Cardiac fibroblast (primary cell): ENCODE results near the gene DHRSX.

ENCODE experiments used
- DNase-seq, 2 donors: peaks; one replicate each; pipeline versions ENCODE4 v3.0.0 to v3.0.0-alpha.2; 2010; ENCODE audit warnings: low read depth in 2 of 2
- H3K4me3 ChIP-seq, 2 donors: replicated peaks in 1 of 2; 1 replicate in 1 of 2; 2 replicates in 1 of 2; pipeline ENCODE4 v1.5.1; 2011; ENCODE audit warnings: low read depth in 2 of 2, low read length in 2 of 2, mild to moderate bottlenecking in 2 of 2, moderate library complexity in 1 of 2
- TF ChIP-seq, protein P1 (sequence below): IDR thresholded peaks from one replicate; pipeline ENCODE4 v1.5.1; 2011; ENCODE audit warnings: low read depth, mild to moderate bottlenecking, low read length, inconsistent platforms

Gene DHRSX

GRCh38 chrX:2188840-2189239, 311.9 kb downstream of the DHRSX start:
- DNase-seq: no peak
- TF ChIP-seq, protein P1, sequence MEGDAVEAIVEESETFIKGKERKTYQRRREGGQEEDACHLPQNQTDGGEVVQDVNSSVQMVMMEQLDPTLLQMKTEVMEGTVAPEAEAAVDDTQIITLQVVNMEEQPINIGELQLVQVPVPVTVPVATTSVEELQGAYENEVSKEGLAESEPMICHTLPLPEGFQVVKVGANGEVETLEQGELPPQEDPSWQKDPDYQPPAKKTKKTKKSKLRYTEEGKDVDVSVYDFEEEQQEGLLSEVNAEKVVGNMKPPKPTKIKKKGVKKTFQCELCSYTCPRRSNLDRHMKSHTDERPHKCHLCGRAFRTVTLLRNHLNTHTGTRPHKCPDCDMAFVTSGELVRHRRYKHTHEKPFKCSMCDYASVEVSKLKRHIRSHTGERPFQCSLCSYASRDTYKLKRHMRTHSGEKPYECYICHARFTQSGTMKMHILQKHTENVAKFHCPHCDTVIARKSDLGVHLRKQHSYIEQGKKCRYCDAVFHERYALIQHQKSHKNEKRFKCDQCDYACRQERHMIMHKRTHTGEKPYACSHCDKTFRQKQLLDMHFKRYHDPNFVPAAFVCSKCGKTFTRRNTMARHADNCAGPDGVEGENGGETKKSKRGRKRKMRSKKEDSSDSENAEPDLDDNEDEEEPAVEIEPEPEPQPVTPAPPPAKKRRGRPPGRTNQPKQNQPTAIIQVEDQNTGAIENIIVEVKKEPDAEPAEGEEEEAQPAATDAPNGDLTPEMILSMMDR: no peak
- no peak overlapping the region for H3K4me3 ChIP-seq

- TF ChIP-seq, protein P1: no peak
- no peak overlapping the region for H3K4me3 ChIP-seq
- DNase-seq: peak; percentile 1 to 5
Measured at GRCh38 chrX:2188330-2188792, 312.4 kb downstream of the DHRSX start.

DNA sequence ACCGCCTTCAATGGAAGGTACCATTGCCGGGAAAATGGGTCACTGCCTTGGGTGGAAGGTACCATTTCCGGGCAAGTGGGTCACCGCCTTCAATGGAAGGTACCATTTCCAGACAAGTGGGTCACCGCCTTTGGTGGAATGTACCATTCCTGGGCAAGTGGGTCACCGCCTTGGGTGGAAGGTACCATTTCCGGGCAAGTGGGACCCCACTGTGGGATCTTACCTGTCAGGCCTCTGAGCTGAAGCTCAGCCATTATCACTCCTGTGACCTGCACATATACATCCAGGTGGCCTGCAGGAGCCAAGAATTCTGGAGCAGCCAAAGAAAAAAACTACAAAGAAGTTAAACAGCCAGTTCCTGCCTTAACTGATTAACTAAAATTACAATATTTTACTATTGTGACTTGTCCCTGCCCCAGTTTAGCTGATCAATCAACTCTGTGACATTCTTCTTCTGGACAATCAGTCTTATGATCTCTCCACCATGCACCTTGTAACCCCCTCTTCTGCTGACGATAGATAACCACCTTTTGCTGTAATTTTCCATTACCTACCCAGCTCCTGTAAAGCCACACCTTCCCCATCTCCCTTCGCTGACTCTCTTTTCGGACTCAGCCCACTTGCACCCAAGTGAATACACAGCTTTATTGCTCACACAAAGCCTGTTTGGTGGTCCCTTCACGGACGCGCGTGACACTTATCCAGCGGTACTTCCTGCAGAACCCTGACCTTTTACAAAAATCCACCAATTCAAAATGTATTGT, 313.2 kb downstream of the DHRSX start:
- no peak for DNase-seq
- TF ChIP-seq, protein P1: no peak
- H3K4me3 ChIP-seq: no peak overlapping the region

DNA sequence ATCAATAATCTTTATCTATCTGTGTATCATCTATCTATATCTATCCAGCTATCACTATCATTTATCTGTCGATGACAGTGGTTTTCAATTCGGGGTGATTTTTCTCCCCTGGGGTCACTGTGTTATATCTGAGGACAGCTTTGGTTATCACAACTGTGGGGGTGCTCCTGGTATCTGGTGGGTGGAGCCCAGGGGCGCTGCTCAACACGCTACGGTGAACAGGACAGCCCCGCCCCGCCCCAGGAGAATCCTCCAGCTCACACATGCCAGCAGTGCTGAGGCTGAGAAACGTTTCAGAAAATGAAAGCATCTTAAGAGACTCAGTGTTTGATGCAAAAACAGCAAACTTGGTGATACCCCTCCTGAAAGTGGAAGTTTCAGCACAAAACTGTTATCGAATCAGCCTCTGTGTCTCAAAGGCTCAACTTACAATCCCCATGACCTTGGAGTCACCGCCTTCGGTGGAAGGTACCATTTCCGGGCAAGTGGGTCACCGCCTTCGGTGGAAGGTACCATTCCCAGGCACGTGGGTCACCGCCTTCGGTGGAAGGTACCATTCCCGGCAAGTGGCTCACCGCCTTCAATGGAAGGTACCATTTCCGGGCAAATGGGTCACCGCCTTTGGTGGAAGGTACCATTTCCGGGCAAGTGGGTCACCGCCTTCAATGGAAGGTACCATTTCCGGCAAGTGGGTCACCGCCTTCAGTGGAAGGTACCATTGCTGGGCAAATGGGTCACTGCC, 315.3 kb downstream of the DHRSX start:
- TF ChIP-seq, protein P1: no peak
- DNase-seq: no peak
- no peak overlapping the region for H3K4me3 ChIP-seq

DNA sequence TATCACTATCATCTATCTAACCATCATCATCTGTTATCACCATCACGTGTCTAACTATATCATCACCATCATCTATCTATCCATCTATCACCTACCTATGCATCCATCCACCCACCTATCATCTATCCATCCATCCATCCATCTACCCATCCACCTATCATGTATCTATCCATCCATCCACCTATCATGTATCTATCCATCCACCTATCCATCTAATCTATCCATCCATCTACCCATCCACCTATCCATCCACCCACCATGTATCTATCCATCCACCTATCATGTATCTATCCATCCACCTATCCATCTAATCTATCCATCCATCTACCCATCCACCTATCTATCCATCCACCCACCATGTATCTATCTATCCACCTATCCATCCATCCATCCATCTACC, 316.7 kb downstream of the DHRSX start:
- no peak for DNase-seq
- TF ChIP-seq, protein P1: no peak
- H3K4me3 ChIP-seq: no peak overlapping the region

- no peak overlapping the region for H3K4me3 ChIP-seq
- TF ChIP-seq, protein P1: no peak
- no peak for DNase-seq
Measured at GRCh38 chrX:2183193-2183725, 317.5 kb downstream of the DHRSX start.
